NCI-H510A treated with DMSO at 0.1 percent for 48 hours (cell line): Measurements from ENCODE around the gene NACA.

Experiments
- DNase-seq: peaks from one replicate; lab custom pipeline; 2025; lab: John Stamatoyannopoulos, UW

NACA gene

DNA sequence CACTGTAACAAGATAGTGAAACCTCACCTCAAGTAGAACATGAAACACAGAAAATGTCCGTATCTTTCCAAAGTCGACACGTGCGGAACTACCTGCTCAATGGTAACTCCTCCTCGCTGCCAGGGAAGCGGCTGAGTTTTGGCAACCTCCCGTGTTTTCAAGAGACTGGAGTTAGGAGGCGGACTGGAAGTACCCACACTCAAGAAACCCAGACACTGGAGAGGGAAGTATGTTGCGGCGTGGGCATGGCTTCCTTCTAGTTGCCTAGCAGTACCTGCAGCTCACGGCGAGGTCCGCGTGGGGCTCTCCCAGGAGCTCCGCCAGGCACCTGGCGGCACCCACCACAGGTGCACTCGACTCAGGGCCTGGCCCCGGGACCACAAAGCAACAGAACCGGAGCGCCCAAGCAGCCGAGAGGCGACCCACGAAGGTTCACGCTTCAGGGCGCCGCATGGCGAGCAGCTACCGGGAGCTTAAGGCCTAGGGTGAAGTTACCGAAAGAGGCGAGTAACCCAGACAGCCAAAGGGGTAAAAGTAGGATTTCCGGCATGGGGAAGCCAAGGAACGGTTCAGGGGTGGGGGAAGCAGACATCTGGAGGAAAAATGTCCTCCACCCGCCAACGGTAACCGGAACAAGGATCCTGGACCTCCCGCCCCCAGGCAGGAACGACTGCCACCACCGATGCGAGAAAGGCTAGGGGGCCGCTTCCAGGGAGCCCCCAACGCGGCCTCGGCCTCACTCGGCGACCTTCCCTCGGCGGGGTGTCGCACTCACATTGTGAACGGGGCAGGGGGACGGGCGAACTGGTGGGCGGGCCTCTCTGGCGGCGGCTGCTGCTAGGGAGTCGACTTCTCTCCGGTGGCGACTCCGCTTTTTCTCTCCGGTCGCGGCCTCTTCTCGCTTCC, 37.6 kb downstream of the NACA start:
- peak; percentile 72 for DNase-seq

DNA sequence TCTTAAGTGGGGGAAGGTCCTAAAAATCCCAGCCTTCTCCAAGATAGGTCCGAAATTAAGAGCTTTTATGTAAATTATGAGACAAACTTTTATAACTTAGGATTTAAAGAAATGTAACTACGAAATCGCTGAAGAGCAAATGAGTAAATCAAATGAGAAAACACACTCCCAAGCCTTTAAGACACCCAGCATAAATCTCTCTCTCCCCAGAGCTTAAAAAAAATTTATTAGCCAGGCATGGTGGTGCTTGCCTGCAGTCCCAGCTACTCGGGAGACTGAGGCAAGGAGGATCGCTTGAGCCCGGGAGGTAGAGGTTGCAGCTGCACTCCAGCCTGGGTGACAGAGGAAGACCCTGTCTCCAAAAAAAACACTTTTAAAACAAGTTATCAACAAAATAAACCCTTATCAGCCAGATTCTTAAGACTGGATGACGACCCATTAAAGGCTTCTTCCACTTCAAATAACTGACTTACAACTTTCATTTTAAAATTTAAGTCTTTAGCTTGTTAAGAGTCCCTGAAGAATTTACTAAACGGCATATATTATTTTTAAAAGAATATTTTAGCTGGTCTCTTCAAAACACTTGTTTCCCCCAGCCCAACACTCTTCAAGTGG, 40.2 kb downstream of the NACA start:
- no peak for DNase-seq

DNA sequence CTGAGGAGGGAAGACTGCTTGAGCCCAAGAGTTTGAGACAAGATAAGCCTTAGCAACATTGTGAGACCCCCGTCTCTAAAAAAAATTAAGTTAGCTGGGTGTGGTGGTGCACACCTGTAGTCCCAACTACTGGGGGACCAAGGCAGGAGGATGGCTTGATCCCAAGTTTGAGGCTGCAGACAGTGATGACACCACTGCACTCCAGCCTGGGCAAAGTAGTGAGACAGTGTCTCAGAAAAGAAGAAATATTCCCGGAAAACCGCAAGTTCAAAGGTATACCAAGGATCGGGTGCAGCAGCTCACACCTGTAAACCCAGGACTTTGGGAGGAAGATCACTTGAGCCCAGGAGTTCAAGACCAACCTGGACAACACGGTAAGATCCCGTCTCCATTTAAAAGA, 42.8 kb downstream of the NACA start:
- DNase-seq = no peak

DNA sequence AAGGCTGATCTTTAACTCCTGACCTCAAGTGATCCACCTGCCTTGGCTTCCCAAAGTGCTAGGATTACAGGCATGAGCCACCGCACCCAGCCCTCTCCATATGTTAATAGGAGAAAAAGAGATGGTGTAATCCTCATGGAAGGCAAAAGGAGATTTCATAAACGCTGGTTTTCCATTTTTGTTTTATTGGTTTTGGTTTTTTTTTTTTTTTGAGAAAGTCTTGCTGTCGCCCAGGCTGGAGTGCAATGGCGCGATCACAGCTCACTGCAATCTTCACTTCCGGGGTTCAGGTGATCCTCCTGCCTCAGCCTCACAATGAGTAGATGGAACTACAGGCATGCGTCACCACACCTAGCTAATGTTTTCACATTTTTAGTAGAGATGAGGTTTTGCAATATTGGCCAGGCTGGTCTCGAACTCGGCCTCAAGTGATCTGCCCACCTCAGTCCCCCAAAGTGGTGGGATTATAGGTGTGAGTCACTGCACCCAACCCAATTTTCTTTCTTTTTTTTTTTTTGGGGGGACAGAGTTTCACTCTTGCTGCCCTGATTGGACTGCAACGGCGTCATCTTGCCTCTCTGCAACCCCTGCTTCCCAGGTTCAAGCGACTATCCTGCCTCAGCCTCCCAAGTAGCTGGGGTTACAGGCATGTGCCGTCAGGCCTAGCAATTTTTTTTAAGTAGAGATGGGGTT, 45.1 kb downstream of the NACA start:
- no peak for DNase-seq

DNA sequence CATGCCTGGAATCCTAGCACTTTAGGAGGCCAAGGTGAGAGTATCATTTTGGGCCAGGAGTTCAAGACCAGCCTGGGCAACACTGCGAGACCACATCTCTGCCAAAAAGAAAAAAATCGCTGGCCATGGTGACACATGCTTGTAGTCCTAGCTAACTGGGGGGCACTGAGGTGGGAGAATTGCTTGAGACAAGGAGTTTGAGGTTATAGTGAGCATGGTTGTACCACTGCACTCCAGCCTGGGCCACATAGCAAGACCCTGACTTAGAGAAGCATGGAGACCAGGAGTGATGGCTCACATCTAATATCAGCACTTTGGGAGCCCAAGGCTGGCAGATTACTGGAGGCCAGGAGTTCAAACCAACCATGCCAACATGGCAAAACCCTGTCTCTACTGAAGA, 46.2 kb downstream of the NACA start:
- DNase-seq = no peak

DNA sequence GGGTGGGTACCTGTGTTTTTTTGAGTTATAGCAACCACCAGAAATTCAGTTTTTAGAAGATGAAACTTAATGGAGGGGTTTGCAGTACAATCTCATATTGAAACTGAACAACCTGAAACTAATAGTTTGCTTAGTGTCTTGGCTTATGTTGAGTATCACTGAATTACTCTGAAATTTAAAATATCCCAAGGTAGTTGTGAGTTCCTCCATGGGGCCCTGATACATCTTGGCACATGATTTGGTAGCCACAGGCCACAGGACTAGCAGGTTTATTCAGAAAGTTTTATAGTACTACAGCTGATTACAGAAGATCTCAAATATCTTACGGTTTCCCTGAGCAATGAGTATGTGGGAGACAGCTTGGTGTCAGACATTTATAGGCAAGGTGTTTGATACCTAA, 47.4 kb downstream of the NACA start:
- DNase-seq = no peak

DNA sequence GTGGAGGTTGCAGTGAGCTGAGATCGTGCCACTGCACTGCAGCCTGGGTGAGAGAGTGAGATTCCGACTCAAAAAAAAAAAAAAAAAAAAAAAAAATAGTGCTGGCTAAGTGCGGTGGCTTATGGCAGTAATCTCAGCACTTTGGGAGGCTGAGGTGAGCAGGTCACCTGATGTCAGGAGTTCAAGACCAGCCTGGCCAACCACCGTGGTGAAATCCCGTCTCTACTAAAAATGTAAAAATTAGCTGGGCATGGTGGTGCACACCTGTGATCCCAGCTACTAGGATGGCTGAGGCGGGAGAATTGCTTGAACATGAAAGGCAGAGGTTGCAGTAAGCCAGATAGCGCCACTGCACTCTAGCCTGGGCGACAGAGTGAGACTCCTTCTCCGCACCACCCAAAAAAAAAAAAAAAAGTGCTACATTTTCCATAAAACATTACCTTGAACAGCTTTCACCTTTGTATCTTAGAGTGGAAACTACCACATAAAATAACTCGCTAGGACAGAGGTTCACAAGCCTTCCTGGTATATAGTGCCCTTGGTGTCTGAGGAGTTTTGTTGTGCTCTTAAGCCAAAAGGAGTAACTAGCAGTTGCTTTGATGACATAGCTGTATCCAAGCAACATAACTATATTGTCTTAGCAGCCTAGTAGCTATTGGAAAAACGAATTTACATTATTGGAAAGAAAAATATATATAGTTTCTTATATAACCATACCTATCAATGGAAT, 48.1 kb downstream of the NACA start:
- DNase-seq = no peak

DNA sequence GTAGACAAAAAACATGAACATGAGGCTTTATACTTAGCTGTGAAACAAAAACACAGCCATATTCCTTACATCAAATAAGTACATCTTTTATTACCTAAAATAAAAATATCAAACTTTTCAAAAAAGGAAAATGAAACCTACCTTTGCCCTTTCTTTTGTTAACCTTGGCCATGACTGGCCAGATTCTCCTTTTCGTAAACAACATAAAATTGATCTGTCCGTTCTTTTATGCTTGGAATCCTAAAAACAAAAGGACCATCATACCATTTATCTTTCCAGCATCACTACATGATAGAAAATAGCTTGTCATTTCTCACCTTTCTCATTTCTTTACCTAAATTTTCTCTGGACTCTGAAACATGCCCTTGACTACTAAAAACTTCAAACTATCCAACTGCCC, 53.5 kb downstream of the NACA start:
- no peak for DNase-seq

DNA sequence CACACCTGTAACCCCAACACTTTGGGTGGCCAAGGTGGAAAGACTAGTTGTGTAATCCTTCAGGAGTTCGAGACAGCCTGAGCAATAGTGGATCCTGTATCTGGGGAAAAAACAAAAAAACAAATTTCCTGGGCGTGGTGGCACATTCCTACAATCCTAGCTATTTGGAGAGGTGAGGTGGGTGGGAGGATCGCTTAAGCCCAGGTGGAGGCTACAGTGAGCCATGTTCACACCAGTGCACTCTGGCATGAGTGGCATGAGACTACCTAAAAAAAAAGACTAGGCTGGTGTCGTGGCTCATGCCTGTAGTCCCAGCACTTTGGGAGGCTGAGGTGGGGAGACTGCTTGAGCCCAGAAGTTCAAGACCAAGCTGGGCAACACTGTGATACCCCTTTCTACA, 54.3 kb downstream of the NACA start:
- no peak for DNase-seq

DNA sequence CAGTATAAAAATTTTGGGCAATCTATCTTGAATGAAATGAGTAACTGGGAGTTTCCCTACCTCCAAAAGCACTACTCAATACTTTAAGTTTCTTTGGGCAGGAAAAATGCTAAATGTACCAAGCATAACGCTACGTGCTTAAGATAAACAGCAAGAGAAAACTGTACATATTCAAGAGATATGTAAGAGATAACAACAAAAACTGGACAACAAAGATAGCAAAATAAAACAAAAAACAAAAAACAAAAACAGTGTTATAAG, 57.0 kb downstream of the NACA start:
- no peak for DNase-seq
